ENCODE measurements around the gene NCBP2L.

DNA sequence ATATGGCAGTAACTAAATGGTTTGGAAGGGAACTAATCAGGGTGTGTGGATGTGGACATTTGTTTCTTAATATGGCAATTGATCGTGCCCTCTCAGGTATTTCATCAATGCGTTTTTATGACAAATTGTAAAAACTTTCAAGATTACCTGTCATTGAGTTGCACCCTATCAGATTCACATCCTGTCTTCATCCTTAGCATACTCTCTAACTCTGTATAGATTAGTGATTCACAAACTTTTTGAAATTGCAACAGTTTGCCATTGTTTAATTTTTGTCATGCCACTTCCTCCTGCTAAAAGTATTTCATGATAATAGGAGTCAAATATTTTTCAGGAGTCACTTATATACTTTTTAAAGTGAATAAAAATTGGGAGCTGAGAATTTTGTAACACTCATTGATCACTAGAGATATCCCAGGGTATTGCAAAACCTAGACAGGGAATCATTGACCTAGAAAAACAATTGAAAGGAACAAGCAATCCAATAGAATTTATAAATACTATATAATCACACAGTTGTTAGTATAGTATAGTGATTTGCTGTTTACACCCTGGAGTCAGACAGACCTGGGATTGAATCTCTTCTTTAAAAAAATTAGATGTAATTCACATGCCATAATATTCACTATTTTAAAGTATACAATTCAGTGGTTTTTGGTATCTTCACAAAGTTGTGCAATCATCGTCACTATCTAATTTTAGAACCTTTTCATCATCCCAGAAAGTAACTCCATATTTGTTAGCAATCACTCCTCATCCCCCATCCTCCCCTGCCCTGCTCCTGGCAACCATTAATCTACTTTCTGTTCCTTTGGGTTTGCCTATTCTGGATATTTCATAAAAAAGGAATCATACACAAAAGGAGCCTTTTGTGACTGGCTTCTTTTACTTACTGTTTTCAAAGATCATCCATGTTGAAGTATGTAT lies 57.0 kb downstream of the NCBP2L start:
- no peak for TF ChIP-seq CEBPB (IDR thresholded peaks at IDR 0.05)
- TF ChIP-seq FOXM1 (IDR thresholded peaks at IDR 0.05; ENCODE audit: borderline replicate concordance, low read depth) = no peak
- no peak for TF ChIP-seq TCF12 (IDR thresholded peaks at IDR 0.05; ENCODE audit: low read depth)
- no peak for TF ChIP-seq TAF1 (IDR thresholded peaks at IDR 0.05; ENCODE audit: low read depth)
- TF ChIP-seq NFIC (IDR thresholded peaks at IDR 0.05) = no peak
